IMR-90 (cell line): ENCODE results near the gene CNIH2. TPM values are rescaled to one million over a fixed set of nuclear protein-coding genes. Genes with fewer than 3 reads are reported as not detected.

Experiments used
- ELK1 ChIP-seq: fragments of 150-350 bp; IDR thresholded peaks from 2 replicates; pipeline ENCODE4 v1.6.1; 2016; ENCODE audit warnings: low read depth, mild to moderate bottlenecking, low read length, moderate library complexity, borderline replicate concordance
- MAFK ChIP-seq: IDR thresholded peaks from 2 replicates; pipeline ENCODE4 v1.6.1; 2012; ENCODE audit warnings: low read depth, low read length, improper control_type of control experiment
- RAD21 ChIP-seq: IDR thresholded peaks from 2 replicates; pipeline ENCODE4 v1.6.1; 2012; ENCODE audit warnings: low read length, improper control_type of control experiment
- polyA plus RNA-seq, 3 experiments: library from polyadenylated mRNA; depleted of rRNA; stranded (reverse); fragments of >200 nt; gene quantifications; 2 replicates each; pipeline ENCODE4 v1.2.3, GENCODE V29; 2012; ENCODE audit warnings: low replicate concordance in 1 of 3
- total RNA-seq: library from RNA; depleted of rRNA; stranded (reverse); fragments of >200 nt; gene quantifications from 2 replicates; pipeline ENCODE4 v1.2.3, GENCODE V29; 2012

The CNIH2 gene
- total and polyA plus RNA-seq, 2 of the 4 experiments (the other 2 are of a cell fraction) = 0.54 to 3.4 TPM

- TF ChIP-seq ELK1 = no peak
- no peak for TF ChIP-seq RAD21
- TF ChIP-seq MAFK = no peak
Measured at GRCh38 chr11:66314561-66315497, 36.9 kb downstream of the CNIH2 start (continued).
